ENCODE results near the gene DLL1.
"Not testable (repeated sequence)": the region's sequence is repeated elsewhere in the genome, so short reads cannot be mapped to it uniquely, and the experiment has no call there.

DLL1 gene

GRCh38 chr6:170266061-170266825, 24.6 kb downstream of the DLL1 start:
- peak; percentile 23 for DNase-seq

GRCh38 chr6:170265655-170266054, 25.2 kb downstream of the DLL1 start:
- DNase-seq: peak; percentile 25

GRCh38 chr6:170264644-170265043, 26.2 kb downstream of the DLL1 start:
- not testable (repeated sequence) for DNase-seq

- no peak for DNase-seq
Observed at GRCh38 chr6:170264086-170264485, 26.8 kb downstream of the DLL1 start.

- no peak for DNase-seq
Observed at GRCh38 chr6:170263410-170263809, 27.5 kb downstream of the DLL1 start.

- no peak for DNase-seq
Observed at GRCh38 chr6:170262489-170263088, 28.3 kb downstream of the DLL1 start.

GRCh38 chr6:170261643-170262488, 29.0 kb downstream of the DLL1 start:
- no peak for DNase-seq

GRCh38 chr6:170260686-170261085, 30.2 kb downstream of the DLL1 start:
- no peak for DNase-seq

- no peak for DNase-seq
Observed at GRCh38 chr6:170259278-170259677, 31.6 kb downstream of the DLL1 start.

- no peak for DNase-seq
Observed at GRCh38 chr6:170258407-170258806, 32.5 kb downstream of the DLL1 start.

GRCh38 chr6:170257376-170257775, 33.5 kb downstream of the DLL1 start:
- no peak for DNase-seq

- no peak for DNase-seq
Observed at GRCh38 chr6:170256641-170257040, 34.2 kb downstream of the DLL1 start.

- DNase-seq: no peak
Observed at GRCh38 chr6:170255426-170256125, 35.3 kb downstream of the DLL1 start.

GRCh38 chr6:170254315-170255213, 36.3 kb downstream of the DLL1 start:
- no peak for DNase-seq

GRCh38 chr6:170253910-170254269, 37.0 kb downstream of the DLL1 start:
- peak; percentile 89 for DNase-seq

- DNase-seq: no peak
Observed at GRCh38 chr6:170253226-170253909, 37.5 kb downstream of the DLL1 start.

- peak; percentile 72 for DNase-seq
Observed at GRCh38 chr6:170251776-170252571, 38.9 kb downstream of the DLL1 start.

- no peak for DNase-seq
Observed at GRCh38 chr6:170250981-170251775, 39.7 kb downstream of the DLL1 start.

- no peak for DNase-seq
Observed at GRCh38 chr6:170250455-170250854, 40.4 kb downstream of the DLL1 start.

GRCh38 chr6:170249817-170250216, 41.1 kb downstream of the DLL1 start:
- no peak for DNase-seq

Measured in NCI-H524 treated with DMSO at 0.1 percent for 48 hours (cell line).